ENCODE data around the gene DISC1. TPM values are rescaled to one million over a fixed set of nuclear protein-coding genes. Genes with fewer than 3 reads are reported as not detected.

The DISC1 gene
- total and polyA plus RNA-seq, 2 donors (not counting 1 experiment from before 2014, with no cell fraction given): 2.7 to 4.3 TPM

- peak overlapping the region; percentile 71 for H3K4me2 ChIP-seq (replicated peaks; ENCODE audit: low read depth, low read length, poor library complexity, severe bottlenecking)
- H3K27me3 ChIP-seq (replicated peaks in 1 of 4; ENCODE audit: control extremely low read depth in 1 of 4, control insufficient read depth in 3 of 4, insufficient read depth in 4 of 4, low read length in 3 of 4): peaks cover 0 to 3% (median 0%) of the 10 kb centered on the region in 4 experiments
- TF ChIP-seq, protein P1, sequence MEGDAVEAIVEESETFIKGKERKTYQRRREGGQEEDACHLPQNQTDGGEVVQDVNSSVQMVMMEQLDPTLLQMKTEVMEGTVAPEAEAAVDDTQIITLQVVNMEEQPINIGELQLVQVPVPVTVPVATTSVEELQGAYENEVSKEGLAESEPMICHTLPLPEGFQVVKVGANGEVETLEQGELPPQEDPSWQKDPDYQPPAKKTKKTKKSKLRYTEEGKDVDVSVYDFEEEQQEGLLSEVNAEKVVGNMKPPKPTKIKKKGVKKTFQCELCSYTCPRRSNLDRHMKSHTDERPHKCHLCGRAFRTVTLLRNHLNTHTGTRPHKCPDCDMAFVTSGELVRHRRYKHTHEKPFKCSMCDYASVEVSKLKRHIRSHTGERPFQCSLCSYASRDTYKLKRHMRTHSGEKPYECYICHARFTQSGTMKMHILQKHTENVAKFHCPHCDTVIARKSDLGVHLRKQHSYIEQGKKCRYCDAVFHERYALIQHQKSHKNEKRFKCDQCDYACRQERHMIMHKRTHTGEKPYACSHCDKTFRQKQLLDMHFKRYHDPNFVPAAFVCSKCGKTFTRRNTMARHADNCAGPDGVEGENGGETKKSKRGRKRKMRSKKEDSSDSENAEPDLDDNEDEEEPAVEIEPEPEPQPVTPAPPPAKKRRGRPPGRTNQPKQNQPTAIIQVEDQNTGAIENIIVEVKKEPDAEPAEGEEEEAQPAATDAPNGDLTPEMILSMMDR (IDR thresholded peaks at IDR 0.05): no peak
- CTCF ChIA-PET: interaction anchor here (1.6 kb wide), 1 partner anchor 9 kb away, joined by 7 read pairs; no protein-coding TSS in a partner anchor
- H3K36me3 ChIP-seq (replicated peaks in 1 of 2; ENCODE audit: control extremely low read depth in 1 of 2, control insufficient read depth in 1 of 2, extremely low read depth in 1 of 2, insufficient read depth in 2 of 2, low read length in 1 of 2): no peaks in the 10 kb centered on the region
- intact Hi-C loops (cut with micrococcal nuclease): loop anchor here (1.0 to 2.0 kb wide), 2 partner anchors 14 to 84 kb away; partner anchors contain the start of genes DISC1 and TSNAX
- peak overlapping the region; percentile 56 for H3K4me3 Mint-ChIP-seq
- no peaks in the 10 kb centered on the region for H3K9me3 Mint-ChIP-seq (ENCODE audit: insufficient read depth)
- peaks cover 8% of the 10 kb centered on the region for H3K27me3 Mint-ChIP-seq
- no peaks in the 10 kb centered on the region for H3K79me2 ChIP-seq (ENCODE audit: control insufficient read depth, insufficient read depth, low read length)
- POLR2A ChIA-PET: interaction anchor here (0.5 to 1.6 kb wide), 3 partner anchors 14 to 566 kb away, joined by 4 to 5 read pairs (median 4); partner anchors contain the start of genes DISC1, EXOC8 and SPRTN
- ATAC-seq (ENCODE audit: low read depth) (peak; percentile 95), DNase-seq (peak; percentile 84)
- peaks cover 58 to 61% of the 10 kb centered on the region in 2 donors for H3K4me1 ChIP-seq (ENCODE audit: control insufficient read depth in 2 of 2, insufficient read depth in 2 of 2, low read length in 2 of 2)
- peak overlapping the region; percentile 74 for H3K27ac Mint-ChIP-seq
- WGBS (ENCODE audit: insufficient coverage): 0% methylated on average over 4 of the region's 10 CpGs
- H3K9ac ChIP-seq (ENCODE audit: low read length): peak overlapping the region; percentile 48
- H4K20me1 ChIP-seq (ENCODE audit: control insufficient read depth, insufficient read depth, low read length, poor library complexity, severe bottlenecking): no peaks in the 10 kb centered on the region
- H2AFZ ChIP-seq (ENCODE audit: insufficient read depth, low read depth, low read length, poor library complexity, severe bottlenecking): no peak overlapping the region
- H3K4me3 ChIP-seq (ENCODE audit: control extremely low read depth in 1 of 5, extremely low read depth in 1 of 5, insufficient read depth in 1 of 5, low read depth in 2 of 5, low read length in 4 of 5): peak overlapping the region in 4 of 5 experiments; percentile 26 to 59 (median 50)
- peak overlapping the region; percentile 8 to 47 for H3K27ac ChIP-seq (ENCODE audit: low read length in 2 of 2)
- H3K4me1 Mint-ChIP-seq: peaks cover 63% of the 10 kb centered on the region
- peaks cover 0 to 17% (median 11%) of the 10 kb centered on the region in 3 donors for H3K9me3 ChIP-seq (ENCODE audit: control extremely low read depth in 1 of 3, control insufficient read depth in 2 of 3, insufficient read depth in 1 of 3, low read length in 2 of 3)
Observed at GRCh38 chr1:231612393-231613089, 14.0 kb upstream of the DISC1 start.
